Testis (tissue), 5 donors: ENCODE results near the gene ACOT12. TPM values are rescaled to one million over a fixed set of nuclear protein-coding genes. Genes with fewer than 3 reads are reported as not detected.

Source experiments
- DNase-seq: peaks from one replicate; pipeline ENCODE4 v3.0.0-alpha.2; 2019
- H3K27ac ChIP-seq, 2 donors: fragments of 200-600 bp; sonication (generic); one replicate each; pipeline ENCODE4 v1.5.1; 2019
- H3K27me3 ChIP-seq: fragments of 200-600 bp; sonication (generic); one replicate; pipeline ENCODE4 v1.5.1; 2019
- H3K36me3 ChIP-seq: fragments of 200-600 bp; sonication (generic); one replicate; pipeline ENCODE4 v1.5.1; 2017; ENCODE audit warnings: low read depth; ENCODE audit errors: missing control alignments
- H3K4me1 ChIP-seq: fragments of 200-600 bp; sonication (generic); one replicate; pipeline ENCODE4 v1.5.1; 2019
- H3K4me3 ChIP-seq, 2 donors: fragments of 200-600 bp; sonication (generic); one replicate each; pipeline ENCODE4 v1.5.1; 2017 to 2019
- H3K9me3 ChIP-seq: fragments of 200-600 bp; sonication (generic); one replicate; pipeline ENCODE4 v1.5.1; 2017
- CTCF ChIP-seq, 3 experiments: fragments of 450-650 bp in 2 of 3; fragments of 200-600 bp in 1 of 3; sonication (generic) in 1 of 3; IDR thresholded peaks; one replicate each; pipeline ENCODE4 v1.5.1; 2016 to 2019; ENCODE audit warnings: antibody characterized with exemption in 3 of 3, mild to moderate bottlenecking in 2 of 3, moderate library complexity in 1 of 3
- POLR2A ChIP-seq: fragments of 450-650 bp; IDR thresholded peaks from one replicate; pipeline ENCODE4 v1.6.1; 2017; ENCODE audit warnings: antibody characterized with exemption, mild to moderate bottlenecking, moderate library complexity
- WGBS, 2 donors: methylation state at CpG; one replicate each; pipeline ENCODE4 v1.1.5; 2018; 5-methylcytosine and 5-hydroxymethylcytosine counted together
- intact Hi-C: fragments of 100-400 bp; cut with DNase I; formaldehyde crosslinking; loops from one replicate; pipeline ENCODE4 v1.15.1; 2023; ENCODE audit warnings: low total_unique reads
- long read RNA-seq, 2 donors: transcript quantifications; one replicate each; lab custom pipeline, GENCODE V29; 2026
- polyA plus RNA-seq: library from polyadenylated mRNA; stranded (reverse); fragments of 350-450 nt; fragmentation: Illumina TruSeq; extraction: RNeasy Lipid Tissue Mini Kit (QIAGEN cat#74804); gene quantifications from one replicate; pipeline ENCODE4 v1.2.3, GENCODE V29; 2014; ENCODE audit warnings: low read depth, low replicate concordance; ENCODE audit not compliant: insufficient read depth
- total RNA-seq, 2 donors: library from RNA; depleted of rRNA; stranded (reverse); fragments of >200 nt; gene quantifications; one replicate each; pipeline ENCODE4 v1.2.3, GENCODE V29; 2016

Gene ACOT12
- under 1 TPM; 0.31 to 0.87 TPM for total RNA-seq
- 0.44 TPM for polyA plus RNA-seq
- long read RNA-seq, donor 1 = 0 reads
- long read RNA-seq, donor 2 = 0 reads

DNA sequence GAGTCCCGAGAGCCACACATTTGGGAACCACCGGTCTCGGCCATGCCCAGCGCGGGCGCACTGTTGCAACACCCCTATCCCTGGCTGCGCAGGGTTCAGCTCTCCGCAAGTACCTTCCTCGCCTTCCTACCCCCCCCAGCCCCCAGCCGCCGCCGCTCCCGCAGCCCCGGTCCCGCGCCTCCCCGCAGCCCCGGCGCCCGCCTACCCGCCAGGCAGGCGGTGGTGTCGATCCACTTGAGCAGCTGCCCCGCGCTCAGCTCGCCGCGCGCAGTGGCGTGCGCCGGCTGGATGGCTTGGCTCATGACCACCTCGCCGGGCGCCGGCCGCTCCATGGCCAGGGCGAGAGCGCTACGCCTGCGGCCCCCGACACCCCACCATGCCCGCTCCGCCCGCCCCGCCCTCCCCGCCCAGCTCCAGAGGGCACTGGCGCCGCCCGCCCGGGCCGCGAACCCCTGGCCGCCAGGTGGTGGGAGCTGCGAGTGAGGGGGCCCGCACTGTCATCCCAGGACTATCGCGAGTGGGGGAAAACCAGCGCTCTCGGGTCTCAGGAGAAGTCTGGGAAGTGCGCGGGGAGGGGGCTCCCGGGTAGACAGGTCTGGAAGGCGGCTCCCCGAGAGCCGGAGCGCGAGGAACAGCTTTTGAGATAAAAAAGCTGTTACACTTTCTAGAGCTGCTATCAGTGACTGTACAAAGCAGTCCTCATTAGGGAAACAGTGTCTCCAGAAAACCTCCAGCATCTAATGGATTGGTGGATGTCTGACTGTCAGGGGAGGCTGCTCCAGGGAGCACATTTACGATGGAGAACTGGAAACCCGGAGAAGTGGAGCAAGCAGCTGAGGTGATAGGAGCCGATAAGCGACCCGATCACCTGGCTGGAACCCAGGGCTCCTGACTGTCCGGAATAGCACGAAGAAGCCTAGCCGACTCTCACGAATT lies at the start of gene ACOT12:
TSS of gene ACOT12 (minus strand) at position 352 of the 936 bp plus-strand sequence. CDS start at position 332, 20 bp downstream.
- H3K27me3 ChIP-seq = no peaks in the 10 kb centered on the region
- peak within 1 kb of the TSS; percentile 25 to 50 for H3K4me3 ChIP-seq
- no peaks in the 10 kb centered on the region for H3K9me3 ChIP-seq
- 2 to 3% methylated on average over 22 to 56 of the region's 77 CpGs for WGBS, 2 donors
- no peak for DNase-seq
- intact Hi-C loops = no loop called here
- no peak for TF ChIP-seq POLR2A
- no peak for TF ChIP-seq CTCF (IDR thresholded peaks at IDR 0.05)
- no peak within 1 kb of the TSS for H3K27ac ChIP-seq
- no peaks in the 10 kb centered on the region for H3K4me1 ChIP-seq
- H3K36me3 ChIP-seq = no peaks in the 10 kb centered on the region

DNA sequence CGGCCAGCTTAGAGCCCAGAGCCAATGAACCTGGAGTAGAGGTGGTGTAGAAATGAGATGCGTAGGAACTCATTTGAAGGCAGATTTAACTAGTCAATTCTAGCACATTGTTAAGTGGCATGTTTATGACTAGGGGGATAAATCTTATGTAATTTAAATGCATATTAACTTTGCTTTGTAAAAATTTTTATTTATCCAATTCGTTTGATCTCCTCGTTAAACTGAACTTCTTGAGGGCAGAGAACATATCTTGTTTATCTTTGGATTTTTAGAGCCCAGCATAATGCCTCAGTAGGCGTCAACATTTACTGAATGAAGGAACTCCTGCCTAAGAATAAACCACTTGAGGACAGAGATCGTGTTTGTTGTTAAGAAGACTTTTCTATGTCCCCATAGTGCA lies 41.1 kb upstream of the ACOT12 start:
- no peak overlapping the region for H3K27ac ChIP-seq
- no peaks in the 10 kb centered on the region for H3K36me3 ChIP-seq
- intact Hi-C loops = no loop called here
- H3K4me1 ChIP-seq = no peaks in the 10 kb centered on the region
- TF ChIP-seq POLR2A = no peak
- TF ChIP-seq CTCF (IDR thresholded peaks at IDR 0.05) = no peak
- no peak for DNase-seq
- WGBS, 2 donors = 85 to 90% methylated on average over 6 of the region's 6 CpGs
- no peak overlapping the region for H3K4me3 ChIP-seq
- H3K27me3 ChIP-seq = no peaks in the 10 kb centered on the region
- H3K9me3 ChIP-seq = no peaks in the 10 kb centered on the region

DNA sequence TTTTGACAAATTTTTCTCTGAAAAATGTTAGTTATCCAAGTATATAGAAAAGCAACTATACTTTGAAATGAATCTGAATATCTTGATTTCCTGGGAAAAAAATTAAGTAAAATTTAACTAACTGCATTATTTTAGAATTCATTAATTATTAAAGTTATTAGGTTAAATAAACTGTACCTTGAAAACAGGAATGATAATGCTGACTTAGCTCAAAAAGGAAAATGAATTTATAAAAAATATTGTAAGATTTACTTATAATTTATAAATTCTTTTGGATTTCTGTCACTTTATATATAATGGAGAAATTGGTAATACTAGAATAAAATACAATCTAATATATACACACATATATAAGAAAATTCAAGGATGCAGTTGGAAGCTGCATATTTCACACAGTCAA lies 36.1 kb upstream of the ACOT12 start:
- H3K36me3 ChIP-seq = no peaks in the 10 kb centered on the region
- intact Hi-C loops = loop anchor here (5.0 to 10.0 kb wide), 2 partner anchors 735 to 763 kb away; no protein-coding TSS in a partner anchor
- DNase-seq = no peak
- H3K27me3 ChIP-seq = no peaks in the 10 kb centered on the region
- H3K4me3 ChIP-seq = no peak overlapping the region
- TF ChIP-seq CTCF (IDR thresholded peaks at IDR 0.05) (no peak), POLR2A (no peak)
- H3K4me1 ChIP-seq = peaks cover 3% of the 10 kb centered on the region
- H3K27ac ChIP-seq = no peak overlapping the region
- H3K9me3 ChIP-seq = no peaks in the 10 kb centered on the region

GRCh38 chr5:81429363-81429762 lies 35.4 kb upstream of the ACOT12 start:
- no peak overlapping the region for H3K27ac ChIP-seq
- H3K36me3 ChIP-seq = no peaks in the 10 kb centered on the region
- H3K4me3 ChIP-seq = no peak overlapping the region
- no peak for DNase-seq
- WGBS, 2 donors = 84 to 86% methylated on average over 3 of the region's 3 CpGs
- peaks cover 3% of the 10 kb centered on the region for H3K4me1 ChIP-seq
- H3K9me3 ChIP-seq = no peaks in the 10 kb centered on the region
- H3K27me3 ChIP-seq = no peaks in the 10 kb centered on the region
- intact Hi-C loops = loop anchor here (10.0 kb wide), 1 partner anchor 735 kb away; no protein-coding TSS in a partner anchor
- TF ChIP-seq CTCF (IDR thresholded peaks at IDR 0.05) (no peak), POLR2A (no peak)
